Measurements from ENCODE around the gene TNP2. TPM values are rescaled to one million over a fixed set of nuclear protein-coding genes. Genes with fewer than 3 reads are reported as not detected.
A peak's percentile ranks its signal among the peaks of the same experiment; 100 is the strongest.

Gene TNP2
- total and polyA plus RNA-seq, 9 of the 15 experiments (the other 6 are each of a cell fraction or from before 2014, with no cell fraction given): not detected

- TF ChIP-seq STAT6 (CRISPR knock-in tag; IDR thresholded peaks at IDR 0.05): no peak
- 0 out of 2 replicates have a peak, but pooled peaks have one; percentile 23 for TF ChIP-seq DMBX1 (CRISPR knock-in tag; IDR thresholded peaks at IDR 0.05; ENCODE audit: borderline replicate concordance)
- peak; percentile 8; the same call in 1 of the 2 replicates for TF ChIP-seq JUN (IDR thresholded peaks at IDR 0.05; ENCODE audit: borderline replicate concordance, low read depth, low read length)
- no peak for TF ChIP-seq JUN (CRISPR knock-in tag; IDR thresholded peaks at IDR 0.05; ENCODE audit: borderline replicate concordance)
- TF ChIP-seq STAT5A (IDR thresholded peaks at IDR 0.05; ENCODE audit: borderline replicate concordance, low read length): no peak
- no peak for TF ChIP-seq MXI1 (IDR thresholded peaks at IDR 0.05; ENCODE audit: low read depth, low read length)
- peak; percentile 26 for TF ChIP-seq TBP (optimal IDR thresholded peaks at IDR 0.05; ENCODE audit: low read depth, low read length)
- no peak for TF ChIP-seq NR2C2 (CRISPR knock-in tag; IDR thresholded peaks at IDR 0.05)
- TF ChIP-seq NR2C2 (tag; IDR thresholded peaks at IDR 0.05): peak; percentile 55
- peak; percentile 74; the same call in 1 of the 2 replicates for TF ChIP-seq CBX1 (IDR thresholded peaks at IDR 0.05; ENCODE audit: low read depth)
- TF ChIP-seq VEZF1 (CRISPR knock-in tag; IDR thresholded peaks at IDR 0.05): peak; percentile 66
- peak in 1 of 2 experiments; percentile 26; a peak in 2 of 4 replicates for TF ChIP-seq KDM1A (IDR thresholded peaks at IDR 0.05)
- peak; percentile 77 to 78; a peak in 3 of 4 replicates for TF ChIP-seq FOXK2 (conservative IDR thresholded peaks at IDR 0.05 in 1 of 2, IDR thresholded peaks at IDR 0.05 in 1 of 2; ENCODE audit: low read depth in 2 of 2)
- TF ChIP-seq TBL1XR1 (IDR thresholded peaks at IDR 0.05; ENCODE audit: low read length in 2 of 2): peak in 1 of 2 experiments; percentile 27; a peak in 1 of 4 replicates
- TF ChIP-seq CREB1 (IDR thresholded peaks at IDR 0.05): no peak; the same call in 1 of the 2 replicates
- peak; percentile 45; the same call in 1 of the 2 replicates for TF ChIP-seq CREB1 (CRISPR knock-in tag; IDR thresholded peaks at IDR 0.05)
- TF ChIP-seq ZNF592 (IDR thresholded peaks at IDR 0.05): peak; percentile 91
Observed at GRCh38 chr16:11224096-11224893, 44.8 kb downstream of the TNP2 start (continued).

Measured in K562 (cell line).